ENCODE measurements around the gene IL31.

Gene IL31

DNA sequence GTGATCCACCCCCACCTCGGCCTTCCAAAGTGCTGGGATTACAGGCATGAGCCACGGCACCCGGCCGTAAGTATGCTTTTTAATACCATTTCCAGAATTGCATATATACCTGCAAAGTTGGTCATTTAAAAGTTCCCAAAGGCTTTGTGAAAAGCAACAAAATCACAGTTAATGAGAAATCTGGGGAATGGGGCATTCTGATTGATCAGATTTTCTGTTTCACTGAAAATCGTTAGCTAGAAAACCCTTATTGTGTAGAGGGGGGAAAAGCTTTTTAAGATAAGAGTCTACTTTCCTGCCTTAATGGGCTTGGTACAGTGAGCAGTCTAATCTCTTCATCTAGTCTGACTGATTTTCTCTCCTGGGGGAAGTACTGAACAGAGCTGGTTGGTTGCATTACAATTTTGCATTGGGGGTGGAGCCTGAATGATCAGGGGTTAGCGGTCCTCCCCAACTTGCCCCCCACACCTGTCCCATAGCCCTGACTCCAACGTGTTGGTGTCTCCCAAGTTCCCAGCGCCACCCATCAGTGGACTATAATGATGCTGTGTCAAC lies 23.8 kb downstream of the IL31 start:
- TF ChIP-seq POLR2AphosphoS5 (IDR thresholded peaks at IDR 0.05; ENCODE audit: low read depth, low read length) (no peak), FOXP2 (optimal IDR thresholded peaks at IDR 0.05; ENCODE audit: borderline replicate concordance, extremely low read depth, extremely low read length, insufficient read depth) (no peak), TAF1 (IDR thresholded peaks at IDR 0.05; ENCODE audit: borderline replicate concordance, insufficient read depth, low read length) (no peak), SIN3A (IDR thresholded peaks at IDR 0.05; ENCODE audit: borderline replicate concordance, insufficient read depth, low read length) (no peak)
- TF ChIP-seq, protein P1, sequence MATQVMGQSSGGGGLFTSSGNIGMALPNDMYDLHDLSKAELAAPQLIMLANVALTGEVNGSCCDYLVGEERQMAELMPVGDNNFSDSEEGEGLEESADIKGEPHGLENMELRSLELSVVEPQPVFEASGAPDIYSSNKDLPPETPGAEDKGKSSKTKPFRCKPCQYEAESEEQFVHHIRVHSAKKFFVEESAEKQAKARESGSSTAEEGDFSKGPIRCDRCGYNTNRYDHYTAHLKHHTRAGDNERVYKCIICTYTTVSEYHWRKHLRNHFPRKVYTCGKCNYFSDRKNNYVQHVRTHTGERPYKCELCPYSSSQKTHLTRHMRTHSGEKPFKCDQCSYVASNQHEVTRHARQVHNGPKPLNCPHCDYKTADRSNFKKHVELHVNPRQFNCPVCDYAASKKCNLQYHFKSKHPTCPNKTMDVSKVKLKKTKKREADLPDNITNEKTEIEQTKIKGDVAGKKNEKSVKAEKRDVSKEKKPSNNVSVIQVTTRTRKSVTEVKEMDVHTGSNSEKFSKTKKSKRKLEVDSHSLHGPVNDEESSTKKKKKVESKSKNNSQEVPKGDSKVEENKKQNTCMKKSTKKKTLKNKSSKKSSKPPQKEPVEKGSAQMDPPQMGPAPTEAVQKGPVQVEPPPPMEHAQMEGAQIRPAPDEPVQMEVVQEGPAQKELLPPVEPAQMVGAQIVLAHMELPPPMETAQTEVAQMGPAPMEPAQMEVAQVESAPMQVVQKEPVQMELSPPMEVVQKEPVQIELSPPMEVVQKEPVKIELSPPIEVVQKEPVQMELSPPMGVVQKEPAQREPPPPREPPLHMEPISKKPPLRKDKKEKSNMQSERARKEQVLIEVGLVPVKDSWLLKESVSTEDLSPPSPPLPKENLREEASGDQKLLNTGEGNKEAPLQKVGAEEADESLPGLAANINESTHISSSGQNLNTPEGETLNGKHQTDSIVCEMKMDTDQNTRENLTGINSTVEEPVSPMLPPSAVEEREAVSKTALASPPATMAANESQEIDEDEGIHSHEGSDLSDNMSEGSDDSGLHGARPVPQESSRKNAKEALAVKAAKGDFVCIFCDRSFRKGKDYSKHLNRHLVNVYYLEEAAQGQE (IDR thresholded peaks at IDR 0.05; ENCODE audit: insufficient read depth in 1 of 2, low read depth in 2 of 2, low read length in 2 of 2): no peak

DNA sequence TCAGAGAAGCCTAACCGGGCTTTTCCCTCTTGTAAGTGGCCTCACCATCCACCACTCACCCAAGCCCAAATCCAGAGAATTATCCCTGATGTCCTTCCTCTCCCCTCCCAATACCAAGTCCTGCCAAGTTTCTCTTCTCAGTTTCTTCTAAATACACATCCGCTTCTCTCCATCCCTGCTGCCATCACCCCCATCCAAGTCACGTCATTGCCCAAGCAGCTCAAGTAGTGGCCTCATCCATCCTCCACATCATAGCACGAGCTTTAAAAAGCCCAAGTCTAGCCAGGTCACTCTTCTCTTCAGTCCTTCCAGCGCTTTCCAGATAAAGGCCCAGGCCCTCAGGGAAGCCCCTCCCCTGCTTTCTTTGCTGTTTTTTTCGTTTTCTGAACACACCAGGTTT lies 25.4 kb downstream of the IL31 start:
- TF ChIP-seq SIN3A (IDR thresholded peaks at IDR 0.05; ENCODE audit: borderline replicate concordance, insufficient read depth, low read length) (no peak), TAF1 (IDR thresholded peaks at IDR 0.05; ENCODE audit: borderline replicate concordance, insufficient read depth, low read length) (no peak), FOXP2 (optimal IDR thresholded peaks at IDR 0.05; ENCODE audit: borderline replicate concordance, extremely low read depth, extremely low read length, insufficient read depth) (no peak), POLR2AphosphoS5 (IDR thresholded peaks at IDR 0.05; ENCODE audit: low read depth, low read length) (no peak)
- TF ChIP-seq, protein P1 (IDR thresholded peaks at IDR 0.05; ENCODE audit: insufficient read depth in 1 of 2, low read depth in 2 of 2, low read length in 2 of 2): no peak

DNA sequence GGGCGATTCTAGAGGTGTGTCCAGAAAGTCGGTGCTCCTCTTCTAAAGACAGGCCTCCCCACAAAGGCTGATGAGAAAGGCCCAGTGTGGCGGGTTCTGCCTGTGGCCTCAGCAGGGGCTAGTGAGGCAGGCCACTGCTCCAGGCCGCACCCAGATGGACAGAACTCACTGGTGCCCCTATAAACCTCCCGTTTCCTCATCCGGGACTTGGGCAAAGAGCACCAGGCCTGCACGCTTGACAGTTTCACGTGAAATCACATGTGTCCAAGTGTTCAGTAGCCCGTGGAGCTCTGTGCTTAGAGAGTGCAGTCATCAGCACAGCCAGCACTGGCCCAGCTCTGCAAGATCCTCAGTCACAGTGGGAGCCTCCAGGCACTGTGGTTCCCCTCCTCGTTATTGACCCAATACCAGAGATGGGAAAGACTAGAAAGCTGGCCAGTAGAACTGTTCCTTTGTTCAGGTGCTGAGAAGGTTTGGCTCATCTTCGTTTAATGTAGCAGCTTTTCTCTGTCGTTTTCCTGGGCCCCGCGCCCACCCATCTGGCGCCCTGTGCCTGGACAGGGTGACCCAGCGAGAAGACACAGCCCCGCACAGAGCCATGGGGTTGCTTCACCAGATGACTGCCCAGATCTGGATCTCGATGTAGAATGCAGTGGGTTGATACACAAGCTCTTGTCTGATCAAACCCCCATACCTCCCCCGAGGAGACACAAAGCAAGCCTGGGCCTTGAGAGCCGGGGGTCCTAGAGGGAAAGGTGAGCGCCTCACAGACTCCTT lies 26.3 kb downstream of the IL31 start:
- TF ChIP-seq SIN3A (IDR thresholded peaks at IDR 0.05; ENCODE audit: borderline replicate concordance, insufficient read depth, low read length) (no peak), TAF1 (IDR thresholded peaks at IDR 0.05; ENCODE audit: borderline replicate concordance, insufficient read depth, low read length) (no peak), FOXP2 (optimal IDR thresholded peaks at IDR 0.05; ENCODE audit: borderline replicate concordance, extremely low read depth, extremely low read length, insufficient read depth) (no peak), POLR2AphosphoS5 (IDR thresholded peaks at IDR 0.05; ENCODE audit: low read depth, low read length) (no peak)
- TF ChIP-seq, protein P1 (IDR thresholded peaks at IDR 0.05; ENCODE audit: insufficient read depth in 1 of 2, low read depth in 2 of 2, low read length in 2 of 2): no peak

GRCh38 chr12:122145505-122146330 lies 28.3 kb downstream of the IL31 start:
- TF ChIP-seq SIN3A (IDR thresholded peaks at IDR 0.05; ENCODE audit: borderline replicate concordance, insufficient read depth, low read length) (no peak), TAF1 (IDR thresholded peaks at IDR 0.05; ENCODE audit: borderline replicate concordance, insufficient read depth, low read length) (no peak), FOXP2 (optimal IDR thresholded peaks at IDR 0.05; ENCODE audit: borderline replicate concordance, extremely low read depth, extremely low read length, insufficient read depth) (no peak), POLR2AphosphoS5 (IDR thresholded peaks at IDR 0.05; ENCODE audit: low read depth, low read length) (no peak)
- TF ChIP-seq, protein P1 (IDR thresholded peaks at IDR 0.05; ENCODE audit: insufficient read depth in 1 of 2, low read depth in 2 of 2, low read length in 2 of 2): no peak

Data from PFSK-1 (cell line).